Left lobe of liver (tissue), 2 donors: ENCODE results near the gene LARP1. TPM values are rescaled to one million over a fixed set of nuclear protein-coding genes. Genes with fewer than 3 reads are reported as not detected.
A peak's percentile ranks its signal among the peaks of the same experiment; 100 is the strongest.
"Not testable (repeated sequence)": the region's sequence is repeated elsewhere in the genome, so short reads cannot be mapped to it uniquely, and the experiment has no call there.

Experiments
- ATAC-seq: fragments of 200-7000 bp; cut with Tn5 transposase; one replicate; pipeline ENCODE4 v1.9.1; 2020; ENCODE audit warnings: mild to moderate bottlenecking, moderate library complexity
- DNase-seq: peaks from one replicate; pipeline ENCODE4 v3.0.0-alpha.2; 2020; ENCODE audit warnings: low spot score
- total RNA-seq: library from RNA; stranded (reverse); gene quantifications from one replicate; pipeline ENCODE4 v1.2.1, GENCODE V29; 2021
- donor health status: DM: no; HTN: no; CAD: no; lungs with moderate emphysema.
- donor health status: DM: no; HTN: yes; CAD: no.

The LARP1 gene
- total RNA-seq, 1 donor from 2014 or later, result 83.2 TPM

- not testable (repeated sequence) for DNase-seq, ATAC-seq
These were observed 4.7 kb downstream of the LARP1 start for GRCh38 chr5:154759868-154760267.

DNA sequence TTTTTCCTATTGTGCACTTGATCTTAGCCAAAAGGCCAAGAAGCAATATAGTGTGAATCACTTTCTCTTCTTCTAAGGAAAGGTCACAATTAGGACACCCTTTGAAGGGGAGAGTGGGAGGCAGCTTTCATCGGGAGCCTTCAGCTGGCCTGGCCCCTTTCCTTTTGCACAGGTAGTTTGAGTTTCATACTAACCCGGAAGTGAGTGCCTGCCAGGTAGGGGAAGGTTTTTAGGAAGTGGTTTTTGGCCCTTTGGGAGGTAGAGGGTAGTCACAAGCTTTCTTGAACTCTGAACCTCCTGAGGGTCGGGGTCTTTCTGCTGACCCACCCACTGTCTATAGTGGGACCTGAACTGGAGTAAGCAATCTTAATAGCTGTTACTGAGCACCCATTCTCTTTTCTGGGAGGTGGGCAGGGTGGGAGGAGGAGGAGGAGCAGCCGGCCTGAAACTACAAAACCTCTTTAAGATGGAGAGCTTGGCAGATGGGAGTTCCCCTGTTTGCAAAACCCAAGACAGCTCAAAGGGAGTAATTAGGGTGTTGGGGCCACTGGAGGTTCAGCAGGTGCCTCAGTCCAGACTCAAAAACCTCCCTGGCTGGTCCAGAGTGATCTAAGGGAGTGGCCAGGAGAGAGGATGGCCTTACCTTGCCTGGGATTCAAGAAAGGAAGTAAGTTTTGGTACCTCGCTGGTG lies 6.0 kb downstream of the LARP1 start:
- no peak for ATAC-seq
- no peak for DNase-seq

DNA sequence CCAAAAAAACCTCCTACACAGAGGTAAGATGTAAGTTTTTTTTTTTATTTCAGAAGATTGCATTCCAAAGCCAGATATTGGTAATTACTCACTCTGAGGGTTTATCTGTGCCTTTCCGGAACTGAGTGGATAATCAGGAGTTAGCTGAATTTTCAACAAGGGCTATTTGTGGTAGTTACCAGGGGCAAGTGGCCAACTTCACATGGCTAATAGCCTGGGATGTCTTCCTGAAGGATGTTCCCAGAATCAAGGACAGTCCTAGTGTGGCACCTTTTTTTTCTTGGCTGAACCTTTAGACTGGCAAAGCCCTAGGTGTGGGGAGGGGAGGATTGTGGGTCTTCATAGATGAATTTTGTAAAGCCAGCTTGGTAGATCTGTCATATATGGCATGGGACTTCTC lies 7.1 kb downstream of the LARP1 start:
- ATAC-seq, result no peak
- DNase-seq, result no peak

DNA sequence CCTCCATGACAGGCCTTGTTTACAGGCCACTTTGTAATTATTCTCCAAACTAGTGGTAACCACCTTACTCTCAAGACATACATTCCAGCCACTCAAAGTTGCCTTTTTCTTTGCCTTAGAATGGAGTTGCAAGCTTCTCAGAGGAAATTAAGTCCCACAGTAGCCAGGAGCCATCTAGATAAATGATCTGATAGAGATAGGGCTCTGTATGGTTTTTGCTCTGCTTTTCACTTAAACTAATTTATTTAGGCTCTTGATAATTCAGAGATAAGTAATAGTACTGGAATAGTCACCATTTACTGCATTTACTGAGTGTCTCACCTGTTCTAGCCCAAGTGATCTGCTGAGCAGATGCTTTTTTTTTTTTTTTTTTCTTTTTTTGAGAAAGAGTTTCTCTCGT lies 7.5 kb downstream of the LARP1 start:
- DNase-seq (no peak), ATAC-seq (no peak)

- DNase-seq, result no peak
- no peak for ATAC-seq
These were observed 9.8 kb downstream of the LARP1 start for GRCh38 chr5:154764967-154765366.

DNA sequence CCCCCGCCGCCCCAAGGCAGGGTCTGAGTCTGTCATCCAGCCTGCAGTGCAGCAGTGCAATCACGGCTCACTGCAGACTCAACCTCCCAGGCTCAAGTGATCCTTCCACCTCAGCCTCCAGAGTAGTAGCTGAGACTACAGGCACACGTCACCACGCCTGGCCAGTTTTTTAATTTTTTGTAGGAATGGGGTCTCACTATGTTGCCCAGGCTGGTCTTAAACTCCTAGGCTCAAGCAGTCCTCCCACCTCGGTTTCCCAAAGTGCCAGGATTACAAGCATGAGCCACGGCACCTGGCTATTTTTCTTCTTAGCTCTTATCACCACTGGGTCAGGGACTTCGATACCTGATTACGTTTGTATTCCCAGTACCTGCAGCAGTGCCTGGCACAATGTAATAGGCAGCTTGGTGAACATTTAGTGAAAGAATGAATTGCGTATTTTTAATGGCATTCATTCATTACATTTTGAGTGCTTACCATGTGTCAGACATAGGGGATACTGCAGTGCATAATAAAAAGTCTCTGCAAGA lies 10.3 kb downstream of the LARP1 start:
- no peak for DNase-seq
- peak; percentile 28 for ATAC-seq

DNA sequence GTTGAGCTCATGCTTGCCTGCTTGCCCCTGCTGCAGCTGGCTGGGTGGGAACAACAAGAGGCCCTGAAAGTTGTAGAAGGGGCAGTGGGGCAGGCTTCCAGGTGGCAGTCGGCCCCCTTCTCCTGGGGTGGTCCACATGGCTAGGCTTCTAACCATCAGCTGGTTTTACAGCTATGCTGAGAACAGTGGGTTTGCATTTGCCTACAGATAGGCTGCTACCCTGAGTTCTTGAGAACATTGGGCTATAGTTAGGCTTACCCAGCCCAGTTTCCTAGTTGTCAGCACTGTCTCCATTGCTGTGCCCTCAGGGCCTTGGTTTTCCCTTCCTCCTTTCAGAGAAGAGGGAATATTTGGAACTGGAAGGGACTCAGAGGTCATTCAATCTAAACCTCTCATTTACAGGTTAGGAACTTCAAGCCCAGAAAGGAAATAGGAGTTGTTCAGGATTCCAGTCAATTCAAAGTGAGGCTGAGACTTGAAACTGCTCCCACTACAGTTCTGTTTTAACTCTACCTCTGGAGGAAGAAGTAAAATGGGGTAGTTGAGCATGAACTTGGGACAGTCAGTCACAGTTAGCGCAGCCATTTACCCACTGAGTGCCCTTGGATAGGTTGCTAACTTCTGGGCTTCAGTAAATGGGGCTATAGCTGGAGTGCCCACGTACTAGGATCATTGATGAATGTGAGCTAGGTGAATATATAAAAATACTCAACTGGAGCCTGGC lies 11.5 kb downstream of the LARP1 start:
- ATAC-seq, result peak; percentile 5
- no peak for DNase-seq

GRCh38 chr5:154767576-154767975 lies 12.4 kb downstream of the LARP1 start:
- no peak for ATAC-seq
- DNase-seq, result no peak

- DNase-seq, result no peak
- ATAC-seq, result no peak
These were observed 13.0 kb downstream of the LARP1 start for GRCh38 chr5:154768207-154768606.

DNA sequence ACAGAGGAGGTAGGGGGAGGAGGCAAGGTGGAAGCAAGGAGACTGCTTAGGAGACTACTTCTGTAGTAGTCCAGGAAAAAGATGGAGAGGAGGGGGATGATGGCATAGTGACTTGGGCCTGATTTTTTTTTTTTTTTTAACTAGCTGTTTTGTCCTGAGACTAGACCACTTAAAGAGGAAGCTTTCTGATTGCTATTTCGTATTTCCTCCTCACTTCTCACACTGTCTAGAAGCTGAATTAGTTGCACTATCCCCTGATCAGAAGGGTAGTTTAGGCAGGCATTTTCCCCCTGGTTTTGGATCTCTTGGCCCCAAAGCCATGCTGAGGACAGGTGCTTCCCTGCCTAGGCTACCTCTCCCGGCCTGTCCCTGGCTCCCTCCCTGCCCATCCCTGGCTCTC lies 14.9 kb downstream of the LARP1 start:
- no peak for DNase-seq
- ATAC-seq, result no peak

DNA sequence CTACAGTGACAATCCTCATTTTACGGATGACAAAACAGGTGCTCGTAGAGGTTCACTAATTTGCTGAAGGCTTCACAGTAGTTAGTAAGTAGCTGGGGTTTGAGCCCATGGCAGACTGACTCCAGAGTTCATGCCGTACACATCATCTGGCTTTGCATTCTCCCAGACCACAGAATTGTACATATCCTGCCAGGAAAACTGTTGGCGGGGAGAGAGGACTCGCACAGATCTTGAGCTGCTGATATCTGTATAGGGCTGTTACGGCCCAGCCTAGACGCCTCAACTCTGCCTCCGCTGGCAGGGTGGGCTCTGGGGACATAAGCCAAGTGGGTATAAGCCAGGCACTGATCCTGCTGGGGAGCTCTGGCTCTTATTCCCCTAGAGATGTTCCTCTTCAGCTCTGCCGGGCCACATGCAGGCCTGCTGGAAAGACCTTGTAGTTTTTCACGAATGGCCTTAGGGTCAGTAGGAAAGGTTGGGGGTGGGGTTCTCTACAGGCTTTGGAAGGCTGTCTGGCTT lies 16.3 kb downstream of the LARP1 start:
- ATAC-seq (peak; percentile 43), DNase-seq (no peak)

GRCh38 chr5:154773326-154773725 lies 18.1 kb downstream of the LARP1 start:
- ATAC-seq, result peak; percentile 6
- DNase-seq, result no peak

DNA sequence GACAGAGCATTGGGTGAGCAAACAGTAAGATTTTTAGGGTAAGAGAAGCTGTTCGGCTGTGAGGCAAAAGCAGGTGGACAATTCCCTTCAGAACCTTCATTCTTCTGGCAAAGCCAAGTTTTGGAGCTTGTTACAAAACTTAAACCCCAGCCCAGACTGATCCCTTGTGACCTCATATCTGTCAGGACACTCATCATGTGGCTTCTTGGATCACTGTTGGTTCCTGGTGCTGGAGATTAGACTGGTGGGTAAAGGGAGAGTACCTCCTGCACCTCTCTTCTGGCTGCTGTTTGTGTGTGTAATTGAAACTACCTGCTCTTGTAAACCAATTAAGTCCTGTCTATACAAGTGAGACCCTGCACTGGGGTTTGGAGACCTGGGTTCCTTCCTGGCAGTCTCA lies 21.0 kb downstream of the LARP1 start:
- DNase-seq (no peak), ATAC-seq (no peak)

- DNase-seq (peak; percentile 54), ATAC-seq (peak; percentile 83)
These were observed 23.4 kb downstream of the LARP1 start for GRCh38 chr5:154778534-154778933.

- peak; percentile 65 for ATAC-seq
- no peak for DNase-seq
These were observed 23.9 kb downstream of the LARP1 start for GRCh38 chr5:154779105-154779504.

- no peak for ATAC-seq
These were observed 25.0 kb downstream of the LARP1 start for GRCh38 chr5:154780128-154780527.

GRCh38 chr5:154782326-154782725 lies 27.1 kb downstream of the LARP1 start:
- ATAC-seq (peak; percentile 58), DNase-seq (no peak)

More at GRCh38 chr5:154780128-154780527, 25.0 kb downstream of the LARP1 start:
- DNase-seq, result no peak

DNA sequence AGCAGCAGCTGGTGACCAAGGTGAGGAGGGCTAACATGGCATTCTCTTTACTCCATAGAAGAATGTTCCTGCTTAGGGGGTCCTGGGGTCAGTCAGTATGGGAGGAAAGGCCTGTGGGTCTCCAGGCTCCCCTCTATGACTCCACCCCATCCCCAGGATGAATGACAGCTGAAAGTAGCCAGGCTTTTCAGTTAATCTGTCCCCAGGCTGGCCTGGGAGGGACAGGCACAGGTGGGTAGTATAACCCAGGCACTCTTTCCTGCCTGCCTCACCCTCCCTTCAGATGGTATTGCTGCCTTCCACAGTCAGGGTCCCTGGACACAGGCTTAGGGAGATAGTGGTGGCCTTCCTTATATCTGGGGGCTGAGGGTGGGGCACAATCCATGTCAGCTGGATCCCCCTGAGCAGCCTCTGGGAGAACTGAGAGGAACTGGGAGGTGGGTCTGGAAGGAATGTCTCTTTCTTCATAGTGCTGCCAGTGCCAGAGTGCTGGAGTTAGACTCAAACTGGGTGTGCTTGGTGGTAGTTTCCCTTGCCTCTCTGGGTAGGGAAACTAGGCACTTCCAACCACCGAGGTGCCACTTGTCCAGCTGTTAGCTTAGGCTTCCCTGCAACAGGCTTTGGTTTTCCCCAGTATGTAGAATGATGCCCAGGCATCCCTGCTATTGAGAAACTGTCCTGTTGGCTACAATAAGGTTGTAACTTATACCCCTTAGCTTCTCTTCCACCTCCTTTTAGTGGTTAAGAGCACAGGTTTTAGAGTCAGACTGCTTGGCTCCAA lies 27.8 kb downstream of the LARP1 start:
- no peak for DNase-seq
- no peak for ATAC-seq

- ATAC-seq (no peak), DNase-seq (no peak)
These were observed 28.7 kb downstream of the LARP1 start for GRCh38 chr5:154783774-154784460.

GRCh38 chr5:154784856-154785255 lies 29.7 kb downstream of the LARP1 start:
- ATAC-seq, result no peak
- DNase-seq, result no peak

DNA sequence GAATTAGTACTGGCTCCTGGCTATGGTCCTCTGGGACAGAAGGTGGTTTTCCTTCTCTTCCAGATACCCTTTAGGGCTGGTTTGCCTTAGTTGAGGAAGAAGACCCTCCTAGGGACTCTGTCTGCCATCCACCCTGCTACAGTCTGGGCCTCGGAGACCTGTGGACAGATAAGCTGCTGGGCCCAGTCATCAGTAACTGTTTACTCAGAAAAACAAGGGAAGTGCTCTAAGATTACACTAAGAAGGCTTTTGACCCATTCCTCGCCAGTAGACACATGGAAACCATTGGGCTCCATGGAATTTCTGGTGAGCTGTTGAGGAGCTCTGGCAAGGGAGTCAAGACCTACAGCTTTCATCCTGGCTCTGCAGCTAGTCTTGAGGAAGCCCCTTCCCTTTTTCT lies 31.2 kb downstream of the LARP1 start:
- no peak for DNase-seq
- ATAC-seq, result peak; percentile 21
